ENCODE results near the gene NOLC1. TPM values are rescaled to one million over a fixed set of nuclear protein-coding genes. Genes with fewer than 3 reads are reported as not detected.

Gene NOLC1
- total RNA-seq, 1 experiment from 2014 or later: 165 TPM

- CTCF ChIA-PET: interaction anchor here (0.7 to 1.7 kb wide), 9 partner anchors 13 to 312 kb away, joined by 3 to 13 read pairs (median 5); partner anchors contain the start of genes CUEDC2, KCNIP2, NOLC1 and PPRC1
- POLR2A ChIA-PET: no interaction called here
- peak; percentile 61 for DNase-seq (ENCODE audit: low spot score)
- 0 out of 2 replicates have a peak, but pooled peaks have one; percentile 0 for ATAC-seq
- Mint-ChIP-seq H3K9me3 (no peaks in the 10 kb centered on the region), H3K4me3 (peak overlapping the region; percentile 83), H3K27ac (peak overlapping the region; percentile 96), H3K36me3 (no peaks in the 10 kb centered on the region), H3K4me1 (peaks cover 67% of the 10 kb centered on the region), H3K27me3 (ENCODE audit: low read depth) (no peaks in the 10 kb centered on the region)
- no peak for TF ChIP-seq ZNF512 (CRISPR knock-in tag; IDR thresholded peaks at IDR 0.05; ENCODE audit: borderline replicate concordance)
- no peak for TF ChIP-seq RELA (CRISPR knock-in tag; IDR thresholded peaks at IDR 0.05; ENCODE audit: borderline replicate concordance)
- TF ChIP-seq EMX1 (CRISPR knock-in tag; IDR thresholded peaks at IDR 0.05): no peak
- TF ChIP-seq IRF2 (CRISPR knock-in tag; IDR thresholded peaks at IDR 0.05; ENCODE audit: borderline replicate concordance, low read depth): no peak
- TF ChIP-seq FOXK1 (CRISPR knock-in tag; IDR thresholded peaks at IDR 0.05): 0 out of 2 replicates have a peak, but pooled peaks have one; percentile 4
- peak; percentile 38; the same call in 1 of the 2 replicates for TF ChIP-seq FOXP1 (CRISPR knock-in tag; IDR thresholded peaks at IDR 0.05; ENCODE audit: borderline replicate concordance)
- TF ChIP-seq ZNF281 (CRISPR knock-in tag; IDR thresholded peaks at IDR 0.05): no peak
- TF ChIP-seq ZNF423 (CRISPR knock-in tag; IDR thresholded peaks at IDR 0.05): 0 out of 2 replicates have a peak, but pooled peaks have one; percentile 5
- no peak for TF ChIP-seq ZBTB43 (CRISPR knock-in tag; IDR thresholded peaks at IDR 0.05)
- no peak for TF ChIP-seq IRF1 (CRISPR knock-in tag; IDR thresholded peaks at IDR 0.05)
- TF ChIP-seq KAT7 (CRISPR knock-in tag; IDR thresholded peaks at IDR 0.05; ENCODE audit: borderline replicate concordance): no peak
- no peak for TF ChIP-seq CBFB (CRISPR knock-in tag; IDR thresholded peaks at IDR 0.05; ENCODE audit: low read depth)
- no peak for TF ChIP-seq NR1H2 (CRISPR knock-in tag; IDR thresholded peaks at IDR 0.05)
- no peak for TF ChIP-seq PRRX2 (CRISPR knock-in tag; IDR thresholded peaks at IDR 0.05)
- no peak for TF ChIP-seq MAX (CRISPR knock-in tag; IDR thresholded peaks at IDR 0.05)
- TF ChIP-seq CREM (CRISPR knock-in tag; IDR thresholded peaks at IDR 0.05): no peak
- no peak for TF ChIP-seq AR (CRISPR knock-in tag; IDR thresholded peaks at IDR 0.05)
- TF ChIP-seq ZNF425 (CRISPR knock-in tag; conservative IDR thresholded peaks at IDR 0.05): no peak
- no peak for TF ChIP-seq ATF1 (CRISPR knock-in tag; IDR thresholded peaks at IDR 0.05)
- TF ChIP-seq NR3C1 (CRISPR knock-in tag; conservative IDR thresholded peaks at IDR 0.05; ENCODE audit: low read depth): no peak
- no peak for TF ChIP-seq ZMAT4 (CRISPR knock-in tag; IDR thresholded peaks at IDR 0.05)
- TF ChIP-seq ZNF138 (CRISPR knock-in tag; conservative IDR thresholded peaks at IDR 0.05): no peak
- TF ChIP-seq OVOL2 (CRISPR knock-in tag; IDR thresholded peaks at IDR 0.05; ENCODE audit: borderline replicate concordance): no peak
Measured at GRCh38 chr10:102119417-102120141, 32.6 kb upstream of the NOLC1 start.
